Breast epithelium (tissue), 3 donors: ENCODE measurements around the gene ARFGAP3.

Experiments
- POLR2A ChIP-seq: fragments of 450-650 bp; IDR thresholded peaks from one replicate; pipeline ENCODE4 v1.6.1; 2016; ENCODE audit warnings: antibody characterized with exemption, mild to moderate bottlenecking, moderate library complexity
- TF ChIP-seq, protein P1 (sequence below), 3 donors: fragments of 450-650 bp; IDR thresholded peaks; one replicate each; pipeline ENCODE4 v1.5.1; 2016 to 2017; ENCODE audit warnings: antibody characterized with exemption in 3 of 3, mild to moderate bottlenecking in 3 of 3, moderate library complexity in 3 of 3

DNA sequence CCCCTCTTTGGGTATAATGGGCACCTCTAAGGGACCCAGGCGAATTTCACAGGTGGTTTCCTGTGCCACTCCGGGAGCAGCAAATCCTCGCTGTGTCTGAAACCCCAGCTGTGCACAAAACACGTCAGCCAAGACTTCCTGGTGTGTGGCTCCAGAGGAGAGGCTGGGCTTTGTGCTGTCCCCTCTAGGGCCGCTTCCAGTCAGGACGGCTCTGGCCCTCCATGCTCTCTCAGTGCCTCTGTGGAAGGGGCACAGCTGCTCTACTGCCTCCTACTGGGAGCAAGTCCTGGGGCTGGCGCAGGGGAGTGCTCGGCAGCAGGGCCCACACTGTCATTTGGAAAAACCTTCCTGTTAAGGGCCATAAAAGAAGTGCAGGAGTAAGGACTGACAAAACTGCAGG is 23.7 kb upstream of the ARFGAP3 start:
- TF ChIP-seq, protein P1, sequence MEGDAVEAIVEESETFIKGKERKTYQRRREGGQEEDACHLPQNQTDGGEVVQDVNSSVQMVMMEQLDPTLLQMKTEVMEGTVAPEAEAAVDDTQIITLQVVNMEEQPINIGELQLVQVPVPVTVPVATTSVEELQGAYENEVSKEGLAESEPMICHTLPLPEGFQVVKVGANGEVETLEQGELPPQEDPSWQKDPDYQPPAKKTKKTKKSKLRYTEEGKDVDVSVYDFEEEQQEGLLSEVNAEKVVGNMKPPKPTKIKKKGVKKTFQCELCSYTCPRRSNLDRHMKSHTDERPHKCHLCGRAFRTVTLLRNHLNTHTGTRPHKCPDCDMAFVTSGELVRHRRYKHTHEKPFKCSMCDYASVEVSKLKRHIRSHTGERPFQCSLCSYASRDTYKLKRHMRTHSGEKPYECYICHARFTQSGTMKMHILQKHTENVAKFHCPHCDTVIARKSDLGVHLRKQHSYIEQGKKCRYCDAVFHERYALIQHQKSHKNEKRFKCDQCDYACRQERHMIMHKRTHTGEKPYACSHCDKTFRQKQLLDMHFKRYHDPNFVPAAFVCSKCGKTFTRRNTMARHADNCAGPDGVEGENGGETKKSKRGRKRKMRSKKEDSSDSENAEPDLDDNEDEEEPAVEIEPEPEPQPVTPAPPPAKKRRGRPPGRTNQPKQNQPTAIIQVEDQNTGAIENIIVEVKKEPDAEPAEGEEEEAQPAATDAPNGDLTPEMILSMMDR (IDR thresholded peaks at IDR 0.05) = no peak
- TF ChIP-seq POLR2A = no peak
